Measurements from ENCODE around the gene DBN1. TPM values are rescaled to one million over a fixed set of nuclear protein-coding genes. Genes with fewer than 3 reads are reported as not detected.

Gene DBN1
- total RNA-seq, 3 donors from 2014 or later = 12.1 to 61.8 (median 17.2) TPM

GRCh38 chr5:177462021-177462670 is 11.3 kb downstream of the DBN1 start:
- TF ChIP-seq CTCF (IDR thresholded peaks at IDR 0.05) = no peak
- Histone ChIP-seq H3K4me3 (no peak overlapping the region), H3K36me3 (ENCODE audit: low read depth) (no peaks in the 10 kb centered on the region), H3K4me1 (ENCODE audit: low read depth) (no peaks in the 10 kb centered on the region), H3K9me3 (no peaks in the 10 kb centered on the region)
- DNase-seq = peak in 1 of 3 donors; percentile 57
- ATAC-seq = no peak
- intact Hi-C loops (cut with DNase I, micrococcal nuclease) = no loop called here

GRCh38 chr5:177459819-177460628 is 13.4 kb downstream of the DBN1 start:
- TF ChIP-seq CTCF (IDR thresholded peaks at IDR 0.05) = no peak
- DNase-seq (peak in 1 of 3 donors; percentile 48), ATAC-seq (no peak)
- Histone ChIP-seq H3K4me1 (ENCODE audit: low read depth) (peaks cover 6% of the 10 kb centered on the region), H3K9me3 (no peaks in the 10 kb centered on the region), H3K36me3 (ENCODE audit: low read depth) (no peaks in the 10 kb centered on the region), H3K4me3 (no peak overlapping the region)
- intact Hi-C loops (cut with DNase I, micrococcal nuclease) = no loop called here

GRCh38 chr5:177459357-177459756 is 14.1 kb downstream of the DBN1 start:
- intact Hi-C loops (cut with DNase I, micrococcal nuclease) = no loop called here
- no peak for ATAC-seq

GRCh38 chr5:177458912-177459350 is 14.5 kb downstream of the DBN1 start:
- Histone ChIP-seq H3K4me3 (no peak overlapping the region), H3K36me3 (ENCODE audit: low read depth) (no peaks in the 10 kb centered on the region), H3K4me1 (ENCODE audit: low read depth) (peaks cover 10% of the 10 kb centered on the region), H3K9me3 (no peaks in the 10 kb centered on the region)
- intact Hi-C loops (cut with DNase I, micrococcal nuclease) = no loop called here
- ATAC-seq = no peak
- peak in 1 of 3 donors; percentile 60 for DNase-seq
- TF ChIP-seq CTCF (IDR thresholded peaks at IDR 0.05) = no peak

More at GRCh38 chr5:177459357-177459756, 14.1 kb downstream of the DBN1 start:
- no peaks in the 10 kb centered on the region for H3K36me3 ChIP-seq (ENCODE audit: low read depth)
- no peak overlapping the region for H3K4me3 ChIP-seq
- TF ChIP-seq CTCF (IDR thresholded peaks at IDR 0.05) = no peak
- H3K9me3 ChIP-seq = no peaks in the 10 kb centered on the region
- no peak for DNase-seq
- H3K4me1 ChIP-seq (ENCODE audit: low read depth) = peaks cover 6% of the 10 kb centered on the region

GRCh38 chr5:177457852-177458681 is 15.4 kb downstream of the DBN1 start:
- ATAC-seq = no peak
- H3K36me3 ChIP-seq (ENCODE audit: low read depth) = no peaks in the 10 kb centered on the region
- intact Hi-C loops (cut with DNase I, micrococcal nuclease) = no loop called here

More at GRCh38 chr5:177457852-177458681, 15.4 kb downstream of the DBN1 start:
- Histone ChIP-seq H3K4me1 (ENCODE audit: low read depth) (peaks cover 13% of the 10 kb centered on the region), H3K9me3 (no peaks in the 10 kb centered on the region), H3K4me3 (no peak overlapping the region)
- no peak for TF ChIP-seq CTCF (IDR thresholded peaks at IDR 0.05)
- DNase-seq = peak in 1 of 3 donors; percentile 65
